HG02759 (cell line): ENCODE data around the gene MRPL44.
"Not testable (repeated sequence)": the region's sequence is repeated elsewhere in the genome, so short reads cannot be mapped to it uniquely, and the experiment has no call there.

Source experiments
- ATAC-seq: cut with Tn5 transposase; IDR thresholded peaks from one replicate; pipeline ENCODE4 v1.9.1; 2021; ENCODE audit warnings: mild to moderate bottlenecking, moderate library complexity; ENCODE audit not compliant: unreplicated experiment

MRPL44 gene

DNA sequence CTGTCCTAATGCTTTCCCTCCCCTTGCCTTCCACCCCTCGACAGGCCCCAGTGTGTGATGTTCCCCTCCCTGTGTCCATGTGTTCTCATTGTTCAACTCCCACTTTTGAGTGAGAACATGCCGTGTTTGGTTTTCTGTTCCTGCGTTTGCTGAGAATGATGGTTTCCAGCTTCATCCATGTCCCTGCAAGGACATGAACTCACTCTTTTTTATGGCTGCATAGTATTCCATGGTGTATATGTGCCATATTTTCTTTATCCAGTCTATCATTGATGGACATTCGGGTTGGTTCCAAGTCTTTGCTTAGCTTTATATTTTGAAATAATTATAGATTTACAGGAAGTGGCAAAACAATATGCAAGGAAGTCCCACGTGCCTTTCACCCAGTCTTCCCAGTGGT lies 43.4 kb downstream of the MRPL44 start:
- not testable (repeated sequence) for ATAC-seq

DNA sequence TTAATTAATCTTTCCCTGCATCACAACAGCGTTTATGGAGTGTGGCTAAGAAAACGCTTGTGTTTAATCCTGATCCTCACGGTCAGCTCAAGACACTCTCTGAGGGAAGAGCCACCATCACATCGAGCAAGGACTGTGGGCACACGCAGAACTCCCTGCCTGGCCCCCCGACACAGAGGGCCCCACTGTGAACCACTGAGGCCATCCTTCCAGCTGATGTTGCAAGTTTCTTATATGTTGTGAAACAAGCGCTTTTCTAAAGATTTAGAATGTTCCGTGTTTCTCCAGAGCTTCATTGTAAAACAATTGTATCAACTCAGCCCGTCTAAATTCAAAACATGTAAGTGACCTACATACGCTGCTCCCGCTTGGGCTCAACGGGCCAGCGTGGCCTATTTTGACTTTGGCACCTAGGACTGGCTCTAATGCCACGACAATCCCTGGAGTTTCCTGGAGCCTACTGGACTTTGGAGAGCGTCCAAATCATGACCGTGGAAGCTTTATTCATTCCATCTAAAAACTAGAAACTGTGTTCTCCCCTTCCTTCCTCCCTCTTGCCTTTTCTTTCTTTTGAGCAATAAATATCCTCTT lies 46.9 kb downstream of the MRPL44 start:
- ATAC-seq, result no peak

DNA sequence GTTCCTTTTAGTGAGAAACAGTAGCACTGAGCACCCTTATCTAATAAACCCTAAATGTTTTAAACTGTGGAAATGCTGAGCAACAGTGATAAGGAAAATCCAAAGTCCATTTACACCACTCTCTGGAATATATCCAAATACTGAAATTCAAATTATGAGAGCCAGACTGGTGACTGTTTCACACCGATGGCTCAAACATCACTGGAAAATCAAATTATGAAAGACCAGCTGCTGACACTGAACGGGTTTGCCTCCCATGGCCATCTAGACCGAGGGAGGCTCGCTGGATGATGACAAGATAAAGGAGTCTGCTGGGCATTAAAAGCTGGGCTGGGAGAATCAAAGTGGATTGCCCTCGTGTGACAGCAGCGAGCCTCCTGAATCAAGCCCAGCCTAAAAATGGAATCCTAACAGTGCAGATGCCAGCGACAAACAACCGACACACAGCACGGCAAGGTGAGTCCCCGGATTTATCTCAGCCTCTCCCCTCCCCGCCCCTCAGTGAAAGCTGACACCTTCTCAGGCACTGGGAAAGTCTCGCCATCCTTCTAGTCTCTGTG lies 51.5 kb downstream of the MRPL44 start:
- no peak for ATAC-seq

DNA sequence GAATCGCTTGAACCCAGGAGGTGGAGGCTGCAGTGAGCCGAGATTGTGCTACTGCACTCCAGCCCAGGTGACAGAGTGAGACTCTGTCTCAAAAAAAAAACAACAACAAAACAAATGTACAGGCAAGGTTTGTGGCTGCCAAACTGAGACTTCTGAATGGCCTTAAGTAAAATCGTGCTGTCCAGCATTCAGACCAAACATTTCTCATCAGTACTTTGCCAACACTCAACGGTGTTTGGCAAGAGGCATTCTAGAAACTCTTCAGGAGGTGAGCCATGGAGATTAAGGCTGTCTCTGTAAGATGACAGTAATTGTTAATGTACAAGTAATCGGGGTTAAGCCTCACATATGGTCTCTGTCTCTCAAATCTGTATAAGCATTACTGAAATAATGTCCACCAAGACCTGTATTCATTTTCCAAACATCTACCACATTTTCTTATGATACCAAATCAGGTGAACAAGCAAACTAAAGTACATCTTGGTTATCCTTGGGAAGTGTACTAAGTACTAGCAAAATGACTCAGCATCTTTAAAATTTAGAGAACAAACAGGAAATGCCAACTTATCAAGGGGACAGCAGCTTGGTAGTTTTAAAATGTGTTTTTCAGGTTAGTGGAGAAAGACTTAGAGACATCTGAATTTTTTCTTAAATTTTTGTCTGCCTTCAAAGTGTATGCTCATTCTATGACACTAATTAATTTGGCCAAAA lies 52.5 kb downstream of the MRPL44 start:
- ATAC-seq, result no peak

DNA sequence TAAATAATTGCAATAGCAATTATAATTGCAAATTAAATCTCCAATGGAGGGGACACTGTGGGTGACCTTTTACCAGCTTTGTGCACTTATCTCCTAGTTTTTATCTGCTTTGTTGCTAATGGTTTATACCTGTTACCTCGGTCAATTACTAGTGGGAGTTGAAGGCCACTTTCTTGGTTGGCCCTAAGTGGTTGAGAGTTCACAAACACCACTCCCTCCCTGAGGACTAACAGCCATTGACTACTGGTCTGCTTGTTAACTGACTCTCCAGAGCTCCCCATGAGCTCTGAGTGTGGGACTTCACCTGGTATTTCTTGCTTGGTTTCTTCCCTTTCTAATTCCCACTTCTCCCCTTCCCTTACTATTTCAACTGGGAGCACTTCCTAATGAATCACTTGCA lies 54.6 kb downstream of the MRPL44 start:
- no peak for ATAC-seq

DNA sequence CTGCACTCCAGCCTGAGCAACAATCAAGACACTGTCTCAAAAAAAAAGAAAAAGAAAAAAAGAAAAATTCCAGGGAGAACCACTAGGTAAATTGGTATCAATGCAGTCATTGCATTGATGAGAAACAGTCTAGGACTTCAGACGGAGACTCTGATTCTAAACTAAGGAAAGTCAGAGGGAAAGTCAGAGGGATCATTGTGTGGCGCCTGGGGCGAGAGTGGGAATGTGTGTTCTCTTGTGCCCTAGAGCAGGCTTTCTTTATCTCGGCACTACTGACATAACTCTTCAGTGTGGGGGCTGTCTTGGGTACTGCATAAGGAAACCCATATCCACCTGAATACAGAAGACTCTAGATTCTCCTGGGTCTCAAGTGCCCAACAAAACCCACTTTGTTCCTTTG lies 57.1 kb downstream of the MRPL44 start:
- ATAC-seq, result no peak

DNA sequence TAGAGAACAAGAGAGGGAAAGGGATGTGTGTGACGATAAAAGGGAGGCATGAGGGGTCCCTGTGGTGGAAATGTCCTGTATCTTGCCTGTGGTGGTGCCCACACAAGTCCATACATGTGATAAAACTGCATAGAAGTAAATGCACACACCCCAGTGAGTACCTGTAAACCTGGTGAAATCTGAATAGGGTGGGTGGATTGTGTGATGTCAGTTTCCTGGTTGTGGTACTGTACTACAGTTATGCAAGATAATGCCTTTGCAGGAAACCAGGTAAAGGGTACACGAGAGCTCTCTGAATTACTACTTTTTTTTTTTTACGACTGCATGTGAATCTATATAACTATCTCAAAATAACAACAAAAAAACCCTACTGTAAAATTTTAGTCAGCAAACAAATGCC lies 59.7 kb downstream of the MRPL44 start:
- no peak for ATAC-seq
